ENCODE measurements around the gene HDAC4. TPM values are rescaled to one million over a fixed set of nuclear protein-coding genes. Genes with fewer than 3 reads are reported as not detected.

Gene HDAC4
- total RNA-seq, 6 experiments from 2014 or later: 7.4 to 13.0 (median 9.5) TPM

DNA sequence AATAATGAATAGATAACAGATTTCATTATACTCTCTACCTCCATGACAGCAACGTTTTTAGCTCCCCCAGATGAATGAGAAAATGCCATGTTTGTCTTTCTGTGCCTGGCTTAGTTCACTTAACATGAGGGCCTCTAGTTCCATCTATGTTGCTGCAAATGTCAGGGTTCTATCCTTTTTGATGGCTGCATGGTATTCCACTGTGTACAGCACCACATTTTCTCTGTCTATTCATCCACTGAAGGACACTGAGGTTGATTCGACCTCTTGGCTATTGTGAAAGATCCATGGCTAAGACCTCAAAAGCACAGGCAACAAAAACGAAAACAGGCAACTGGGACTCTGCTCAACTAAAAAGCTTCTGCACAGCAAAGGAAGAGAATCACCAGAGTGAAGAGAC is 264.6 kb downstream of the HDAC4 start:
- no peak overlapping the region for H3K4me3 Mint-ChIP-seq
- H3K27me3 Mint-ChIP-seq (ENCODE audit: insufficient read depth): no peaks in the 10 kb centered on the region; the same call in 1 of the 2 replicates
- no peaks in the 10 kb centered on the region for H3K9me3 Mint-ChIP-seq
- no peak overlapping the region for H3K27ac Mint-ChIP-seq
- no peak for DNase-seq
- H3K4me1 Mint-ChIP-seq (ENCODE audit: low read depth): no peaks in the 10 kb centered on the region
- TF ChIP-seq, protein P1, sequence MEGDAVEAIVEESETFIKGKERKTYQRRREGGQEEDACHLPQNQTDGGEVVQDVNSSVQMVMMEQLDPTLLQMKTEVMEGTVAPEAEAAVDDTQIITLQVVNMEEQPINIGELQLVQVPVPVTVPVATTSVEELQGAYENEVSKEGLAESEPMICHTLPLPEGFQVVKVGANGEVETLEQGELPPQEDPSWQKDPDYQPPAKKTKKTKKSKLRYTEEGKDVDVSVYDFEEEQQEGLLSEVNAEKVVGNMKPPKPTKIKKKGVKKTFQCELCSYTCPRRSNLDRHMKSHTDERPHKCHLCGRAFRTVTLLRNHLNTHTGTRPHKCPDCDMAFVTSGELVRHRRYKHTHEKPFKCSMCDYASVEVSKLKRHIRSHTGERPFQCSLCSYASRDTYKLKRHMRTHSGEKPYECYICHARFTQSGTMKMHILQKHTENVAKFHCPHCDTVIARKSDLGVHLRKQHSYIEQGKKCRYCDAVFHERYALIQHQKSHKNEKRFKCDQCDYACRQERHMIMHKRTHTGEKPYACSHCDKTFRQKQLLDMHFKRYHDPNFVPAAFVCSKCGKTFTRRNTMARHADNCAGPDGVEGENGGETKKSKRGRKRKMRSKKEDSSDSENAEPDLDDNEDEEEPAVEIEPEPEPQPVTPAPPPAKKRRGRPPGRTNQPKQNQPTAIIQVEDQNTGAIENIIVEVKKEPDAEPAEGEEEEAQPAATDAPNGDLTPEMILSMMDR (IDR thresholded peaks at IDR 0.05): no peak
- peaks cover 19% of the 10 kb centered on the region for H3K36me3 Mint-ChIP-seq (ENCODE audit: low read depth)

DNA sequence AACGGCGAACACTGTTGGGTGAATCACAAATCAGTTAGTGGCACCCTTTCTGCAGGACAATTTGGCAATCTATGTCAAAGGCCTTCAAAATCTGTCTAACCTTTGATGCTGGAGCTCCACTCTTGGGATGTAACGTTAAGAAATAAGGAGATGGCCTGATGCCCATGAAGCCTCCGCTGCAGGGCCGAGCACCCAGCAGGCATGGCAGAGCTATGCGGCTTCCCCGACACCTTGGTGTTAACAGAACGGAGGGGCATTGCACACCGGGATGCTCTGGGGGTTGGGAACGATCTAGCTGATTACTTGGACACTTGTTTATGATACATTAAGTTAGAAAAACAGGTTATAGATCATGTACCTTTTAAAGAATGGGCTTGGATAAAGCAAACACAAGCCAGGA is 265.3 kb downstream of the HDAC4 start:
- H3K27me3 Mint-ChIP-seq (ENCODE audit: insufficient read depth): no peaks in the 10 kb centered on the region; the same call in 1 of the 2 replicates
- H3K9me3 Mint-ChIP-seq: no peaks in the 10 kb centered on the region
- H3K36me3 Mint-ChIP-seq (ENCODE audit: low read depth): peaks cover 19% of the 10 kb centered on the region
- H3K4me3 Mint-ChIP-seq: no peak overlapping the region
- no peaks in the 10 kb centered on the region for H3K4me1 Mint-ChIP-seq (ENCODE audit: low read depth)
- H3K27ac Mint-ChIP-seq: no peak overlapping the region
- TF ChIP-seq, protein P1 (IDR thresholded peaks at IDR 0.05): no peak
- no peak for DNase-seq

DNA sequence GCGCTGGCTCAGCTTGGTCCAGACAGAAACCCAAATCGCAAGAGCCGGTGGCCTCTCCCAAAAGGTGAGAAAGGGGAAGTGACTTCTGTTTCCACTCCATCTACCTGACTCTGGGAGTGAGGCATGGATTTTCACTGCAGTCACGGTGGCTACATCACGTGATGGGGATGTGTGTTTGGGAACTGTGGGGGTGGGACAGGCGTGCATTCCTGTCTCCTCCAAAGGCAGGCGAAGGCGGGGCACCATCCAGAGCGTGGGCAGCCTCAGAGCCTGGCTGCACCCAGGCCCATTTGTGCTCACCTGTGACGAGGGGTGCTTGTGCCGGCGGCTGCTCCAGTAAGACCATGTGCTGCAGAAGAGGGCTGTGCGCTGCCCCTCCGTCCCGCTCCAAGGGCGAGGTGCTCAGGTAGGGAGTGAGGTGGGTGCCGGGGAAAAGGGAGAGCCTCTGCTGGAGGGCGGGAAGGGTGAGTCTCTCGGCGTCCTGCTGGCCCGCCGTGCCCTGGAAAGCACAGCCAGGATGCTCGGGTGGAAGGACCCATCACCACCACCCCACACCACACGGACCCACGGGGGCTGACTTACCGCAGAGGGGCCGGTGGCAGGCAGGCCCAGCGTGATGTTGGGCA is 266.8 kb downstream of the HDAC4 start:
- no peak overlapping the region for H3K4me3 Mint-ChIP-seq
- no peak overlapping the region for H3K27ac Mint-ChIP-seq

DNA sequence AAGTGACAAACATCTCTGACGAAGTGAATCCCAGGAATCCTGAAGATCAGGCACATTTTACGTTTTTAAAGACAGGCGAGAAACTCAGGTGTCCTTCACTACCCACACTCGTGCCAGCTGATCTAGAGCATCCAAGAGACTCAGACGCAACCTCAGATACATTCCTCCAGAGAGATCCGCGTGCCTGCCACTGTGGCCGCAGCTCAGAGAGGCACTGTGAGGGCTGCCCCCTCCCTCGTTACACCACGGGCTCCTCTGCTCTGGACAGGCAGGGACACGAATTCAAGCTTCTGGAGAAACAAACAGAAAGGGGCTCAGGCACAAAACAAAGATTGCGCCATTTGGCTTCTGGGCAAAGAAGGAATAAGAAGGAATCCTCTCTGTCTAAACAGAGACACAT is 268.0 kb downstream of the HDAC4 start:
- Mint-ChIP-seq H3K36me3 (ENCODE audit: low read depth) (peaks cover 18% of the 10 kb centered on the region), H3K4me3 (no peak overlapping the region), H3K27me3 (ENCODE audit: insufficient read depth) (no peaks in the 10 kb centered on the region), H3K9me3 (no peaks in the 10 kb centered on the region), H3K4me1 (ENCODE audit: low read depth) (0 out of 2 replicates have a peak, but pooled peaks cover 5% of the 10 kb centered on the region), H3K27ac (no peak overlapping the region)
- DNase-seq: no peak
- TF ChIP-seq, protein P1 (IDR thresholded peaks at IDR 0.05): no peak

More for the DNA sequence above, 266.8 kb downstream of the HDAC4 start:
- no peaks in the 10 kb centered on the region for H3K27me3 Mint-ChIP-seq (ENCODE audit: insufficient read depth)
- H3K36me3 Mint-ChIP-seq (ENCODE audit: low read depth): peaks cover 16% of the 10 kb centered on the region
- no peaks in the 10 kb centered on the region for H3K9me3 Mint-ChIP-seq
- H3K4me1 Mint-ChIP-seq (ENCODE audit: low read depth): 0 out of 2 replicates have a peak, but pooled peaks cover 2% of the 10 kb centered on the region
- TF ChIP-seq, protein P1 (IDR thresholded peaks at IDR 0.05): no peak
- no peak for DNase-seq

DNA sequence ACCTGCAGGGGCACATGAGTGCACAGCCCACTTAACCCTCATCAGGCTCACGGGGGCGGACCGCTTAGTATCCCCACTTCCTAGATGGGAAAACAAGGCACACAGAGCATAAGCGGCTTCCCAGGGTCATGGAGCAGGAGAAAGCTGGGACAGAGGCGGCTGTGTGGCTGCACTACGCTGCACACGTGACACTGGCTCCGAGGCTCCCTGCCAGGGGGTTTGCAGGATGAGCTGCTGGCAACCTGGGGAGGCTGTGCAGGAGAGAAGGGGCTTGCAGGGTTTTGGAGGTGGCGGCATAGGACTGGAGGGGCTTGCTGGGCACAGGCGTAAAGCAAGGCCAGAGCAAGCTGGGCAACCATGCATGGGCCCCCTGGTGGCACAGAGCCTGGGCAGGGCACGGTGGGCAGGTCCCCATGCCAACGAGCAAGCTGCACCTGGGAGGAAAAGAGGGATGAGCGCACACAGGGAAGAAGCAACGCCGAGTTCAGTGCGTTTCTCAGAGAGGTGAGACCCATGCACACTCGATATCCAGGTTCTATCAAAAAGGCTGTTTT is 268.6 kb downstream of the HDAC4 start:
- TF ChIP-seq, protein P1 (IDR thresholded peaks at IDR 0.05): 0 out of 2 replicates have a peak, but pooled peaks have one; percentile 22
- H3K27ac Mint-ChIP-seq: no peak overlapping the region

More for the DNA sequence above, 268.6 kb downstream of the HDAC4 start:
- Mint-ChIP-seq H3K4me3 (no peak overlapping the region), H3K9me3 (no peaks in the 10 kb centered on the region), H3K36me3 (ENCODE audit: low read depth) (peaks cover 20% of the 10 kb centered on the region), H3K4me1 (ENCODE audit: low read depth) (0 out of 2 replicates have a peak, but pooled peaks cover 5% of the 10 kb centered on the region), H3K27me3 (ENCODE audit: insufficient read depth) (no peaks in the 10 kb centered on the region)
- no peak for DNase-seq
